Measurements from ENCODE around the gene MRPS25. TPM values are rescaled to one million over a fixed set of nuclear protein-coding genes. Genes with fewer than 3 reads are reported as not detected.

Gene MRPS25
- total and polyA plus RNA-seq, 4 donors = 12.6 to 55.1 (median 42.9) TPM

GRCh38 chr3:15113884-15114283, 48.8 kb upstream of the MRPS25 start:
- TF ChIP-seq CTCF (IDR thresholded peaks at IDR 0.05; ENCODE audit: low read depth, low read length, missing input control) = no peak

GRCh38 chr3:15113471-15113870, 48.4 kb upstream of the MRPS25 start:
- Histone ChIP-seq H3K9me3 (ENCODE audit: control insufficient read depth in 4 of 4, low read length in 3 of 4) (no peaks in the 10 kb centered on the region), H3K4me3 (ENCODE audit: low read depth in 1 of 3, low read length in 3 of 3) (no peak overlapping the region), H3K9ac (ENCODE audit: low read depth in 1 of 2, low read length in 2 of 2) (no peak overlapping the region), H3K27me3 (ENCODE audit: control insufficient read depth in 4 of 4, insufficient read depth in 4 of 4, low read length in 3 of 4) (no peaks in the 10 kb centered on the region), H3K27ac (ENCODE audit: low read depth in 1 of 2, low read length in 2 of 2) (no peak overlapping the region), H3K4me1 (ENCODE audit: control insufficient read depth in 4 of 4, insufficient read depth in 4 of 4, low read length in 3 of 4) (peaks cover 0 to 2% (median 0%) of the 10 kb centered on the region in 4 donors), H3K36me3 (ENCODE audit: control insufficient read depth in 4 of 4, insufficient read depth in 3 of 4, low read depth in 1 of 4, low read length in 3 of 4) (no peaks in the 10 kb centered on the region)
- no peak for DNase-seq (ENCODE audit: low spot score)
- WGBS = 66% methylated on average over 6 of the region's 6 CpGs
- TF ChIP-seq MAX (IDR thresholded peaks at IDR 0.05) (no peak), ZBTB33 (IDR thresholded peaks at IDR 0.05) (no peak), NR2F2 (IDR thresholded peaks at IDR 0.05) (no peak), HNF4A (conservative IDR thresholded peaks at IDR 0.05) (no peak), GABPA (IDR thresholded peaks at IDR 0.05 in 1 of 2, conservative IDR thresholded peaks at IDR 0.05 in 1 of 2) (no peak), CTCF (IDR thresholded peaks at IDR 0.05; ENCODE audit: low read depth, low read length, missing input control) (no peak), HNF4G (IDR thresholded peaks at IDR 0.05) (no peak), EGR1 (IDR thresholded peaks at IDR 0.05; ENCODE audit: low read depth in 2 of 2) (no peak), SP1 (IDR thresholded peaks at IDR 0.05) (no peak), YY1 (IDR thresholded peaks at IDR 0.05) (no peak), TAF1 (conservative IDR thresholded peaks at IDR 0.05) (no peak), FOXA1 (IDR thresholded peaks at IDR 0.05) (no peak), FOXA2 (IDR thresholded peaks at IDR 0.05) (no peak), RXRA (IDR thresholded peaks at IDR 0.05) (no peak), REST (IDR thresholded peaks at IDR 0.05) (no peak), JUND (IDR thresholded peaks at IDR 0.05) (no peak), RAD21 (IDR thresholded peaks at IDR 0.05) (no peak), ATF3 (IDR thresholded peaks at IDR 0.05) (no peak)

More at GRCh38 chr3:15113884-15114283, 48.8 kb upstream of the MRPS25 start:
- no peak overlapping the region for H3K4me3 ChIP-seq (ENCODE audit: low read depth in 1 of 3, low read length in 3 of 3)
- 78% methylated on average over 3 of the region's 3 CpGs for WGBS
- H3K27me3 ChIP-seq (ENCODE audit: control insufficient read depth in 4 of 4, insufficient read depth in 4 of 4, low read length in 3 of 4) = no peaks in the 10 kb centered on the region
- no peak for DNase-seq (ENCODE audit: low spot score)
- H3K36me3 ChIP-seq (ENCODE audit: control insufficient read depth in 4 of 4, insufficient read depth in 3 of 4, low read depth in 1 of 4, low read length in 3 of 4) = no peaks in the 10 kb centered on the region
- peaks cover 0 to 4% (median 0%) of the 10 kb centered on the region in 4 donors for H3K4me1 ChIP-seq (ENCODE audit: control insufficient read depth in 4 of 4, insufficient read depth in 4 of 4, low read length in 3 of 4)
- no peak overlapping the region for H3K9ac ChIP-seq (ENCODE audit: low read depth in 1 of 2, low read length in 2 of 2)
- H3K27ac ChIP-seq (ENCODE audit: low read depth in 1 of 2, low read length in 2 of 2) = no peak overlapping the region
- no peaks in the 10 kb centered on the region for H3K9me3 ChIP-seq (ENCODE audit: control insufficient read depth in 4 of 4, low read length in 3 of 4)

Data from liver (tissue), 9 donors.